Mesenteric fat pad (tissue), 1 donor: ENCODE data around the gene ZC2HC1C. TPM values are rescaled to one million over a fixed set of nuclear protein-coding genes. Genes with fewer than 3 reads are reported as not detected.
"Not testable (repeated sequence)": the region's sequence is repeated elsewhere in the genome, so short reads cannot be mapped to it uniquely, and the experiment has no call there.

ENCODE experiments used
- DNase-seq: peaks from one replicate; pipeline ENCODE4 v3.0.0-alpha.2; 2020; ENCODE audit warnings: low spot score
- total RNA-seq: library from RNA; stranded (reverse); fragmentation: NEBNext Ultra II Directional; extraction: Animal tissue kit (Norgen Biotek cat#: 25700); gene quantifications from one replicate; pipeline ENCODE4 v1.2.1, GENCODE V29; 2021
- donor health status: DM: yes; HTN: yes; CAD: no.

ZC2HC1C gene
- total RNA-seq, 1 donor from 2014 or later = 3.1 TPM

DNA sequence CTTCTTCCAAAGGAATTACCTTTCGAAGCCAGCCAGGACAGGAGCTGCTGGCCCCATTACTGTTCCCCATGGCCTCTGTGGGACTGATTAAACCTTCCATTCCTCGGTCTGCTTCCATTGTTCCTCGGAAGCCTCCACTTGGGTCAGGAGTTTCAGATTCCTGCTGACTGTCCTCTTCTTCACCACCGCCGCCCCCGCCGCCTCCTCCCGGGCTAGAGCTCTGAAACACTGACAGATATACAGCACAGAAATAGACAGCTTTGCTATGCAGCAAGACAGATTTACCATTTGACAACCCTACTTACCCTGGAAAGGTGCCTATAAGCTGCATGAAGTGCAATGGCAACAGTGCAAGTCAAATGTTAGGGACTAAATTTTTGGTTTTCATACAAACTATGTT, 21.8 kb downstream of the ZC2HC1C start:
- DNase-seq = no peak

DNA sequence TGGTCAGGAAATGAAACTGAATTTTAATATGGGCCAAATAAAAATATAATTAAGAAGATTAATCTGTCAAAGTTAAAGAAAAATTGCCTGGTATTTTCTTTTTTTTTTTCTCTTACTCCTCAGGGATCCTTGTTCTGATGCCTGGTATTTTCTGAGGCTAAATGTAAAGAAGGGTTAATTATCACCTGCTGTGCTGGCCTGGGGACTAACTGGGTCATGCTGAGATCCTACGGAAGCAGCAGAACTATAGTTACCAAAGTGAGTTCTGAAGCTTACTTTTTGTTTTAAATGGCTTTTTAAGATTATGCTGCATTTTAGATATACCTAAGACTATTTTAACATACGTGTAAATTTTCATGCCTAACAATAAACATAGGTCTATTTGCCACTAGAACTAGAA, 23.3 kb downstream of the ZC2HC1C start:
- DNase-seq = no peak

DNA sequence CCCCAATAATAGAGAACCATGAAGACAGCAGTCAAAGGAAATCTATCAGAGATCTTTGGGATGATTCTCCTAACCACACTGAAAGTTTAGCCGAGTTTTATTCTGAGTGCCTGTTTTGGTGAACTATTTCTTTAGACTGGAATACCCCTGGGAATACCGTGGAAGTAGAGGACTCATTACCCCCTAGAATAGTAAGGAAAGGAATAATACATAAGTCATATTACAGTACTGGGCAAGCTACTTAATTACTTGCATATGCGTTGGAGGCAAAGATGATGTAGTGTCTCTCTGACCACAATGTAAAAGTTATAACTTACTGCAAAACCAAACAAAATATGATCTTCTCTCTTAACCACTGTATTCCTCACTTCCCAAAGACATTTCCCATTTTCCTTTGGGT, 25.5 kb downstream of the ZC2HC1C start:
- DNase-seq = no peak

DNA sequence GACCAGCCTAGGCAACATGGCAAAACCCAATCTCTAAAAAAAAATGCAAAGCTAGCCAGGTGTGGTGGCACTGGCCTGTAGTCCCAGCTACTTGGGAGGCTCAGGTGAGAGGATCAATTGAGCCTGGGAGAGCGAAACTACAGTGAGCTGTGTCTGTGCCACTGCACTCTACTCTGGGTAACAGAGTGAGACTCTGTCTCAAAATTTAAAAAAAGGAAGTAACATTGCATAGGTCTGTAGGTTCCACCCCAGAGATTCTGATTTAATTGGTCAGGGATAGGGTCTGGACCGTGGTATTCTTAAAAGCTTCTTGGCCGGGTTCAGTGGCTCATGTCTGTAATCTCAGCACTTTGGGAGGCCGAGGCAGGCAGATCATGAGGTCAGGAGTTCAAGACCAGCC, 26.2 kb downstream of the ZC2HC1C start:
- no peak for DNase-seq

DNA sequence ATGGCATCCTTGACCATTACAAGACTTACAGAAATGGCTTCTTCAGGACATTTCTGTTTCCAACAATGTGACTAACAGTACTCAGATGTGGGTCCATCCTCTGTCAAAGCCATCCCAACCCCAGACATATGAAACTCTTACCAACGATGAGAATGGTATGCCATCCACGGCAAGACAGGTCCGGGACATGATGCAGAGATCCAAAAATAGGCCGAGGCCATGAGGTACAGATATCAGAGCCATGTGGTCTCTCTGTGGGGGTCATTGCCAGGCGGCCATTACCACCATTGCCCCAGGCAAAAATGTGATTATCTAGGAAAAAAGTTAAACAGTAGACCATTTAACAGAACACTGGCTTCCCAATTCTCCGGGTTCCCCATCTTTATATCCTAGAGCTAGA, 27.5 kb downstream of the ZC2HC1C start:
- no peak for DNase-seq

DNA sequence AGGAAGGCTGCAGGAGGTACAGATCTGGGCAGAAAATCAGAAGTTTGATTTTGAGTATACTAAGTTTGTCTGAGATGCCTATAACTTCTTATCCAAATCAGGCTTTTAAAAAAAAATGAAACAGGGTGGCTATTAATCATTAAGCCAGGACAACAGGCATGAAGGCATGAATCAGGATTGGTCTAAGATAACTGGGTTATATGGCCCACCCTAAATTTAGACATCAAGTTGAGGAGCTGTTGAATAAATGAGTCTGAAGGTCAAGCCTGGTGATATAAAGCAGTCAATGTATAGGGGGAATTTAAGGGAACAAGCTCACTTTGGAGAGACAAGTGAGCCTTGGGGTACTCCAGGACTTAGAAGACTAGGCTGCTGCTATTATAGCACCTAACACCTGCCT, 28.8 kb downstream of the ZC2HC1C start:
- no peak for DNase-seq

DNA sequence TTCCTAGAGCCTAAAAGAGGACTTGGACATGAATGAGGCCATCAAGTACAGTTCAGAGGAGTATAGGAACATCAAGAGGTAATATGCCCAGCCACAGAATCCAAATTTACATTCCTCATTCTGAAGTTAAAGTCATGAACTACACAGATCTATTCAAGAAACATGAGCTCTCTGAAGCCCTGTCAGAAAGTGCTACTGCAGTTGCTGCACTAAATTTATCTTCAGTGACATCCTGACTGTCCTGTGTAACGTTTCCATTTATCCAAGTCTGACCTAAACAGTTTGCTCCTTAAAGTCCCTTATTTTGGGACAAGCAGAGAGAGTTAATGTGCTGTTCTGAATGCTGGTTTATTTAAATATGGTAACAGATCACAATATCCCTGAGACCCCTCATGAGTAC, 29.2 kb downstream of the ZC2HC1C start:
- no peak for DNase-seq

DNA sequence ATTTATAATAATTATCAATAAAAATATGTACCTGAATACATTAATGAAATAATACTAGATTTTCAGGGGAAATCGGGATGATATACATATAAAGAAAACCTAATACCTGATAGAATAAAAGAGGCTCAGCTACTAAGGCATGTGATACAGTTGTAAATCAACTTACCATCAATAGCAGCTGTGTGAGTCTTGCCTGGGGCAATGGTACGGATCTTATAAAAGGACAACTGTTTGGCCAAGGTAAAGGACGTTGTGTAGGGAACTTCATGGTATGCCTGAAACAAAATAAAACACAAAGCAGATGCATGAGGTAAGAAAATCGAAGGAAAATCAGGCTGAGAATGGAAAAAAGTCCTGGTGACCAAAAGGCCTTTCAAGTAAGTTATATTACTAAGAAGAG, 32.0 kb downstream of the ZC2HC1C start:
- DNase-seq = no peak

DNA sequence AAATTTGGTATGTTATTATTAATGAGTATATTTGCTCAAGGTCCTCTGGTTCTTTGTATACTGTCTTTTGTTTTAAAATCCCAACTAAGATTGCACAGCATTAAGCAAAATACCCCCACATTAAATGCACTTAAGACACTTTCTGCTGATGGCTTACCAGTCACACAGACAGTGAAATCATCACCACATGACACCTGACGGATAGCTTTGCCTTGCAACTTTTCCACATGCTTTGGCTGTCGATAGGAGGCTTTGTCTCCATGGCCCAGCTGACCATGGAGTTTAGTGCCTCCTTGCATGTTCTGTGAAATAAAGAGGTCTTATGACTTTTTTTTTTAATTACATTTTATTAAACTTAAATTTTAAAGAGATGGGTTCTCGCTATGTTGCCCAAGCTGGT, 37.7 kb downstream of the ZC2HC1C start:
- no peak for DNase-seq

DNA sequence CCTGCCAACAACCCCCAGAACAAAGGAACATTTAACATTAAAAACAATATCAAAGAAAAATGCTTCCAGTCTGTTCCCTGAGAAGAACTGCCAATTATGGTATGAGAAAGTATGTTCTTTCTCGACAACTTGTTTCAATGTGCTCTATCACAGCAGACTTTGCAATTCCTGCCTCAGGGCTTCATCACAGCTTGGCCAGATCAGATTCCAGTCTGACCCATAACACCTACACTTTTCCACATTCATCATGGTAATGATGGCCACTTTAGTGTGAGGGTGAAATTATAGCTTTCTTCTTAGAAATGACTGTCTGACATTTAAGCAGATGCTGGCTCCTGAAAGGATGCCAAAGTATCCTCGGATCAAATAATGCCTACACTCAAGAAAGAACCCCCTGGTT, 40.4 kb downstream of the ZC2HC1C start:
- DNase-seq = no peak

DNA sequence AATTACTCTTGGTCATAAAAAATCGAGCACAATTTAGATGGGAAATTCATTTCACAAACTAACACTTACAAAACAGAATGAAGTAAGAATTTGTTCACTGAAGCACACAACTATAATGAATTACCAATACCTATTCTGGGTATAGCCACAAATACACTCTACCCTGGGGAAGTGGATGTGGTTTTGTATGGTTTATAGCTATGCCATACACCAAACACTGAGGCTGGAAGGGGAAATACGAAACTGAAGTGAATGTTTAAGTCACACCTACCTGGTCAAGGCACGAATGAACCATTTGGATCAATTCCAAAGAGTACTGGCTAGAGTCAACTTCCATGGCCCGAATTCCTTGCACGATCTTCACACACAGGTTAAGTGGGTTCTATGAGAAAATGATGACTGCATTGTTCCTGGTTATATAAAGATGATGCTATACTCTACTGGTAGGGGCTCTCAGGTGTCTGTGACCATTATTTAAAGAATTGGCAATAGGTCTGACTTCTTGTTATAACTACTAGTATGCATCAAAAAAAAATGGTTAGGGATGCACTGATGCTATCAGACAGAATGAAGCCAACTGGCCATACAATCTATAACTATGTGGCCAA, 44.6 kb downstream of the ZC2HC1C start:
- DNase-seq = no peak

DNA sequence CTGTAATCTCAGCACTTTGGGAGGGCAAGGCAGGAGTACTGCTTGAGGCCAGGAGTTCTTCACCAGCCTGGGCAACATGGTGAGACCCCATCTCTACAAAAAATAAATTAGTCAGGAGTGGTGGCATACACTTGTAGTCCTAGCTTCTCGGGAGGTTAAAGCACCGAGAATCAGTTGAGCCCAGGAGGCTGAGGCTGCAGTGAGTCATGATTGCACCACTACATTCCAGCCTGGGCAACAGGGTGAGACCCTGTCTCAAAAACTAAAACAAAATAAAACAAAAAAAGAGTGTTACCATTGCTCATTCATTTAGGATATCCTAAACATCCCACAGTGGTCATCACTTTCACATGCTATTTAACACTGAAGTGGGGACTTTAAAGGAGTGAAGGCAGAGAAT, 49.6 kb downstream of the ZC2HC1C start:
- no peak for DNase-seq

DNA sequence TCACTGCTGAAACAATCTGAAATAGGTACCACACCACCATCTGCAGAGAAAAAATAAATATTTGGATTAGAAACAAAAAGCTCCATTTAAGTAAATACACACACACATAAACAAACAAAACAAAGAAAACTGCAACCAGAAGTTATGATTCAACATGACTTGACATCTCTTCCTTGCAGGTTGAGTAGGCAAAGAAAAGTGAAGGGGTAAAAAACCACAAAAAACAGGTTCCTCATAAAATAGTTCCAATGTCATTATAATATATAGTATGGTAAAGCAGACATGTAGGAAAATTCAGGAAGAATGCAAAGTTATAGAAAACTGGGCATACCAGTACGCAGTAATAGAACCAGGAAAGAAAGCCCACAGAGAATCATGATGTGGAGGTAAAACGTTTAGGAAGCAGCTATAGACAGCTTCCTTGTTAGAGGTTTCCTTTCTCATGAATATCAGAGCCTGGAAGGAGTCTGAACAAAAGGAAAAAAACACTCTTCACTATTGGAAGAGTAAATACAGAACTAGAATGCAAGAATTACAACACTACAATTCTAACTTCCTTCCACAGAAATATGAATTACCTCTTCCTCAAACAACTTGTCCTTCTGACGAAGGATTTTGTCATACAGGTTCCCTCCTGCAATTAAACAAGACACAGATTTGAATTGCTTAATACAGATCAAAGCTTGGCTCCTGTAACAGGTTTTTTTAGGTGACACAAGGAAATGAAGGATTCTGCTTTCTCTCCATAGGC, 51.3 kb downstream of the ZC2HC1C start:
- DNase-seq = no peak

DNA sequence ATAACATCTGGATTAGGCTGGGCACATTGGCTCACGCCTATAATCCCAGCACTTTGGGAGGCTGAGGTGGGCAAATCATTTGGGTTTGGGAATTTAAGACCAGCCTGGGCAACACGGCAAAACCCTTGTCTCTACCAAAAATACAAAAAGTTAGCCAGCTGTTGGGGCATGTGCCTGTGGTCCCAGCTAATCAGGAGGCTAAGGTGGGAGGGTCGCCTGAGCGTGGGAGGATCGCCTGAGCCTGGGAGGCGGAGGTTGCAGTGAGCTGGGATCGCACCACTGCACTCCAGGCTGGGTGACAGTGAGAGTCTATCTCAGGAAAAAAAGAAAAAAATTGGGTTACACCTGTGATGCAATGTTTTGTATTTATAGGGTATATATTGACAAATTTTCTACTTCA, 52.1 kb downstream of the ZC2HC1C start:
- DNase-seq = no peak

DNA sequence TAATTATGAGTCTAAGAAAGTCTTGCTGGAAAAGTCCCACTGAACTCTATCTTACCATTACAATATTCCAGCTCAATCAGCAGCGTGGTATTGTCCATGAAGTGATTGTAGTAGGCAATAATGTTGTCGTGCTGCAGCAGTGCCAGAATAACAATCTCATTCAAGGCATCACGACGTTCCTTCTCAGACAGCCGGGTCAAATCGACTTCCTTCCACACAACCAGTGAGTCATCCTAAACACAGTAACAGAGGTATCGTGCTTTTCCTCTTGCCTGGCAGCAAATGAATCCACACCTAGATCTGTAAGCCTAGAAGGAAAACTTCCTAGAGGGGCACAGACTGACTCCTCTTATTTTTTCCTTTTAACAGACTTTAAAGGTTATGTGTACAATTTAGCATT, 54.5 kb downstream of the ZC2HC1C start:
- no peak for DNase-seq

DNA sequence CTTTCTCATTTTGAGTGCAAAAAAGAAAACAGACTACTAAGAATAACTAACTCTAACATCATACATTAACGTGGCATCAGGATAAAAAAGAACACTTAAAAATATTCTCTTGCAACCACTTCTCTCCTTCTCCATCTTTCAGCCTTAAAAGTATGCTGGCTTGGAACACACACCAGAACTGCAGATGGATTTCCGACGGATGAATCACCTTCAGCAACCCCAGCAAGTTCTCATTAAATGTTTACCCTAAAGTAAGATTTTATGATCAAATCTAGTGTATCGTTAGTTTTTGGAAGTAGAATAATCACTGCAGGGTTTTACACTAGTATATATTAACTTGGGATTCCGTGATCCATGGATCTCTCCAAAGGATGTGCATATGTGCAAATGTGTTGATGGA, 56.2 kb downstream of the ZC2HC1C start:
- DNase-seq = no peak

DNA sequence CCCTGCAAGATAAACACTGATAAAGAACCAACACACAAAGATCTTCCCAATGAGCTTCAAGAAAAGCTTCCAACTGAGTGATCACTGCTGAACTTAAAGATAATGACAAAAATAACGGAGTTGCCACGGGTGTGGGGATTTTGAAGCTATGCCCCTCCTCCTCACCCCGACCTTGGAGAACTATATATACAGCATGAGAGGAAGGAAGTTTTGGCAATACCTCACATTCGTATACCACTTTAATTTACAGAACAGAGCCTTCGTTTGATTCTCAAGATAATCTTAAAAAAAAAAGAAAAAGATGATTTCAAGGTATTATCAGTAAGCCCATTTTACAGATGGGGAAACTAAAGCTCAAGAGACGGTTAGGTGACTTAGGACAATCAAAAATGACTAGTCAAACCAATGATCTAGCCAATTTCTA, 56.7 kb downstream of the ZC2HC1C start:
- DNase-seq = no peak

DNA sequence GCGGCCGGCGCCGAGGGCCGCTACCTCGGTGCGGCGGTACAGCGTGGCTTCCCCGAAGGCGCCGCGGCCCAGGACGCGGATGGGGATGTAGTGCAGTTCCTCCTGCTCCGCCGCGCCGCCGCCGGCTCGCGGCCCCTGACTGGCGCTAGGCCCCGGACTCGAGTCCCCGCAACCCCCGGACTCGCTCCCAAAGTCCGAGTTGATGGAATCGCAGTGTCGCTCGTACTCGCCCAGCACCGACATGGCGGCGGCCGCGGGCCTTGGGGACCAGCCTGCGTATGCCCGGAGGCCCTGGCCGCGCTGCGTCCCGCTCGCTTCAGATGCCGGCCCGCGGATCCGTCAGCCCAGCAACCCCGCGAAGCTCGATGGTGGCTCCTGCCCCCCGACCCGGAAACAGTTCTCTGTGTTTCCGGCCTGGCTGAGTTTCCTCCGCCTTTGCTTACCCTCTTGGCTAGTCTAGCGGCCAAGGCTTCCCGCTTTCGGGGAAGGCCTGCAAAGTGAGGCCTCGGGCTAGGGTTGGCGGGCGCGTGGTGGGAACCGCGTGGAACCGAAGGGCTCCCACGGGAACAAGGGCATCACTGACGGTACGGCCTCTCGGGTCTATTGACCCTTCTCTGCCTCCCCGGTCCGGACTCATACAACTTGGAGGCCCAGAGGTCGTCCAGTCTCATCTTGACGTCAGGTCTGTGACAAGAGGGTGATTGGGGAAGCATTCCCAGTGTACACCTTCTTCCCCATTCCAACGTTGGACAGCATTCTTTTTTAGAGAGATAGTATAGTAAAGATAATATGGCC, 57.4 kb downstream of the ZC2HC1C start, which contains the start of gene NEK9:
NEK9 (minus strand) TSS at position 370 of the 795 bp plus-strand sequence; CDS start at position 243, 127 bp downstream.
- peak; percentile 96 for DNase-seq

DNA sequence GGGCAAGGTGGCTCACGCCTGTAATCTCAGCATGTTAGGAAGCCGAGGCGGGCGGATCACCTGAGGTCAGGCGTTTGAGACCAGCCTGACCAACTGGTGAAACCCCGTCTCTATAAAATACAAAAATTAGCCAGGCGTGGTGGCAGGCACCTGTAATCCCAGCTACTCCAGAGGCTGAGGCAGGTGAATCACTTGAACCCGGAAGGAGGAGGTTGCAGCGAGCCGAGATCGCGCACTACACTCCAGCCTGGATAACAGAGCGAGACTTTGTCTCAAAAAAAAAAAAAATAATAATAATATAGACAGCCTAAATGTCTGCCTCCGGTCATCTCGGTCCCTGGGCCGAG, 58.0 kb downstream of the ZC2HC1C start:
- DNase-seq = not testable (repeated sequence)

DNA sequence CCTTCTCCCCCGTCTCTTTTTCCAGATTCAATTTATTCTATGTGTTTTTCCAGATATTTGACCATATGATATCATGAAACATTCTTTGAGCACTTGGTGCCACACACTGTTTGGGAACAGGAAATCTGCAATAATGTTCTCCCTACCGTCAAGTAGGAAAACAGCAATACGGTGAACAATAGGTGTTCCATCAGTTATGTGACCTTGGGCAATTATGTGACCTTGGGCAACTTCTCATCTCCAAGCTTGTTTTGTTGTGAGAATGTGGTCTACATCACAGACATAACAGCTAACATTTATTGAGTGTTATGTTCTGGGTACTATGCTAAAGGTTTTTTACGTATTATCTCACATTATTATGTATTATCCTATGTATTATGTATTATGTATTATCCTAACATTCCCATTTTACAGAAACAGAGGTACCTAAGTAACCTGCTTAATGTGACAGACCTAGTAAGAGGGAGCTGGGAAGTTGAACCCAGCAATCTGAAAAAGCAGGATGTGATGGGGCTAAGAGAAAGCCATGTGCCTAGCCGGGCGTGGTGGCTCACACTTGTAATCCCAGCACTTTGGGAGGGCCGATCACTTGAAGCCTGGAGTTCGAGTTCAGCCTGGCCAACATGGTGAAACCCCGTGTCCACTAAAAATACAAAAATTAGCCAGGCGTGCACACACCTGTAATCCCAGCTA, 58.6 kb downstream of the ZC2HC1C start:
- DNase-seq = no peak

DNA sequence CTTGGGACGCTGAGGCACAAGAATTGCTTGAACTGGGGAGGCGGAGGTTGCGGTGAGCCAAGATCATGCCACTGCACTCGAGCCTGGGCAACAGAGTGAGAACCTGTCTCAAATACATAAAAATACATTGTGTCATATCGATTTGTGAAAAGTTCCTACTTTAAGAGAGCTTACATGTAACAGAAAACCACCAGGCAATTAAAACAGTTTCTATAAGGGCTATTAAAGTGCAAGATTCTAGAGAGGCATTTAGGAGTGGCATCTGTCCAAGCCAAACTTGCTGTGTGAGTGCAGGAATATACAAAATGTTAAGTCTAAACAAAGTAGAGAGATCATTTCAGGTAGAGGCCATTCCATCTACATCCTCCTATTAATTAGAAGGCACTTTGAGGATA, 59.2 kb downstream of the ZC2HC1C start:
- no peak for DNase-seq
